DMS79 (cell line): ENCODE data around the gene RANGAP1.
A peak's percentile ranks its signal among the peaks of the same experiment; 100 is the strongest.

ENCODE experiments used
- DNase-seq: peaks from one replicate; lab custom pipeline; 2025; lab: John Stamatoyannopoulos, UW

Gene RANGAP1, protein sequence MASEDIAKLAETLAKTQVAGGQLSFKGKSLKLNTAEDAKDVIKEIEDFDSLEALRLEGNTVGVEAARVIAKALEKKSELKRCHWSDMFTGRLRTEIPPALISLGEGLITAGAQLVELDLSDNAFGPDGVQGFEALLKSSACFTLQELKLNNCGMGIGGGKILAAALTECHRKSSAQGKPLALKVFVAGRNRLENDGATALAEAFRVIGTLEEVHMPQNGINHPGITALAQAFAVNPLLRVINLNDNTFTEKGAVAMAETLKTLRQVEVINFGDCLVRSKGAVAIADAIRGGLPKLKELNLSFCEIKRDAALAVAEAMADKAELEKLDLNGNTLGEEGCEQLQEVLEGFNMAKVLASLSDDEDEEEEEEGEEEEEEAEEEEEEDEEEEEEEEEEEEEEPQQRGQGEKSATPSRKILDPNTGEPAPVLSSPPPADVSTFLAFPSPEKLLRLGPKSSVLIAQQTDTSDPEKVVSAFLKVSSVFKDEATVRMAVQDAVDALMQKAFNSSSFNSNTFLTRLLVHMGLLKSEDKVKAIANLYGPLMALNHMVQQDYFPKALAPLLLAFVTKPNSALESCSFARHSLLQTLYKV

DNA sequence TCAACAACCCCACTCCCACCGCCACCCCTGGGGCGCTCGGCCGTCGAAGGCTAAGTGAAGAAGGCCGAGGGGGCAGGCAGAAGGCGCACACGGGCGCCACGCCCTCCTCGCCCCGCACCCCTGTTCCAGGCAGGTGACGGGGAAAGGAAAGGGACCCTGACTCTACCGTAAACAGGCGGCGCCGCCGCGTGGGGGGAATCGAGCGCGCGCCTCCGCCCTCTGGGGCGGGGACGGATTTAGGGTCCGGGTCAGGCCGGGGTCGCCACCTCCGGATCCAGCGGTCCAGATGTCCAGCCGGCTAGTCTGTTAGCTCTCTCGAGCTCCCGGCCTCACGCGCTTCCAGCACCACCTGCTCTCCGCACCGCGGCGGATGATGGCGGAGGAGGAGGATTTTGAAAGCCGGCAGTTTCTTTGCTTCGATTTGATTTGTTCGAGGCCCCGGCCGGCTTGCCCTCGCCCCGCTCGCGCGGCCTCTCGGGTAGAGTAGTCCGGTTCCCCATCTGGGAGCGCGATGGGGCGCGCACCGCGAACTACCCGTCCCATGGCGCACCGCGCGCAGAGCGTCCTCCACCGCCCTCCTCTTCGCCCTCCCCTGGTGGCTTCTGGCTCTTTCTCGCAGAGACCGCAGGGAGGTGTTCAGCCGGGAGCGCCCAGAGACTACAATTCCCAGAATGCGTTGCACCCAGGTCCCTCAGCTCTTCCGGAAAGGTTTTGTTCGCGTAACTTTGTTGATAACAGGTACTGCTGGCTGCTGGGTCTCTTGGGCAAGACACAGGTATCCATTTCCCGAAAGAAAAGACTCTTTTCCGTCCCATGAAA, at the start of gene RANGAP1:
Gene RANGAP1, minus strand, starts transcription at position 368 of the 819 bp plus-strand sequence. CDS start 5,143 bp downstream, outside the sequence.
- DNase-seq = peak; percentile 91

DNA sequence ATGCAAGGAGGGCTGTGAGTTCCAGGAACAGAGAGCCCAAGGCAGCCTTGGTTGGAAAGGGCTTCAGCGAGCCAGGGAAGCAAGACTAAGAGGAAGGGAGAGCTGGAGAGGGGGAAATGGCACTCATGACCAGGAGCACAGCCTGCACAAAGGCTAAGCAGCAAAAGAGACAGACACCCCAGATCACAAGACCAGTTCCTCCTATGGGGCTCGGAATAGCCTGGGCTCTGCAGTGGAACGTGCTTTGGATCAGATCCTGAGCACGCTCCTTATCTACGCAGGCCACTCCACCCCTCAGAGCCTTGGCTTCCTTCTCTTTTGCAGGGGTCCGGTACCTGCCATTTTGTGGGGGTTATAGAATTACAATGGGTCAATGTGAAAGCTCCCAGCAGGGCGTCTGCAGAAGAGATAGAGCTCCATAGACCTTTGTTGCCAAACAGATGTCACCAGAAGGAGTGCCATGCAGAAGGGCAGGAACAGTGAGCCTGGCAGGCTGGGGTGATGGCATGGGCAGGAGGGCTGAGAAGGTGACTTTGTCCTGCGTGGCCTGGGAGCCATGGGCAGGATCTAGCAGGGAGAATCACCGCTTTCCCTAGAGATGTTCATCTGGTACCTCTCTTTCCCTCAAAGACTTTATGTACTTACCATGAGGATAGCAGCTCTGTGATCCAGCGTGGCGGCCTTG, 49.1 kb upstream of the RANGAP1 start:
- DNase-seq = no peak

DNA sequence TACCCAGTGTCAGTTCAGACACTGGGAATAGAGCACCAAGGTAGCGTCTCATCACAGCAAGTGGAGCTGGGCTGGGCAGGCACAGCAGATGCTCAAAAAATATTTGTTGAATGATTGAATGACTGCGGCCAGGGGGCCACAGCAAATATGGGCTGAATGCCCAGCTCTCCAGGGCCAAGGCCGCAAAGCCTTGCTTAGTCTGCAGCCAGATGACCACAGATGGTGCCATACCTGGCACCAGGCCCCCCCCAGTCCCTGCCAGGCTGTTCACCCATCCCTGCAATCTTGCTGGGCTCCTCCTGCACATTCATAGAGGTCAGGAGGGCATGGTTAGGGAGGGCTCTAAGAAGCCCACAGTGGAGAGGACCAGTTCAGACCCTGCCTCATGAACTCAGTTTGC, 48.2 kb upstream of the RANGAP1 start:
- DNase-seq = no peak

DNA sequence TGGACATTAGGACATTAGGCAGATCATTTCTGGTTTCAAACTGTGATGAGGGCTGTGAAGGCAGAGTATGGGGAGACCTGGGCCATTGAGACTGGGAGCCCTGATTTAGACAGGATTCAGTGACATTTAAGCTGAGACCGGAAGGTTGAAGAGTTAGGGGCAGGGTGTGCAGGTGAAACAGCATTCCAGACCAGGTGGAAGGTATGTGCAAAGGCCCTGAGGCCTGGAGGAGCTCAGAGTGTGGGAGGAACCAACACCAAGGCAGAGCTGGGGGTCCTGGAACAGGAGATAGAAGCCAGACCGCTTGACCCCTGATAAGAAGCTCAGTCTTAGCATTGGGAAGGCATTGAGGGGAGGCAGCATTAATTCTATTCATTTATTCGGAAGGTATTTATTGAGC, 47.8 kb upstream of the RANGAP1 start:
- DNase-seq = no peak

DNA sequence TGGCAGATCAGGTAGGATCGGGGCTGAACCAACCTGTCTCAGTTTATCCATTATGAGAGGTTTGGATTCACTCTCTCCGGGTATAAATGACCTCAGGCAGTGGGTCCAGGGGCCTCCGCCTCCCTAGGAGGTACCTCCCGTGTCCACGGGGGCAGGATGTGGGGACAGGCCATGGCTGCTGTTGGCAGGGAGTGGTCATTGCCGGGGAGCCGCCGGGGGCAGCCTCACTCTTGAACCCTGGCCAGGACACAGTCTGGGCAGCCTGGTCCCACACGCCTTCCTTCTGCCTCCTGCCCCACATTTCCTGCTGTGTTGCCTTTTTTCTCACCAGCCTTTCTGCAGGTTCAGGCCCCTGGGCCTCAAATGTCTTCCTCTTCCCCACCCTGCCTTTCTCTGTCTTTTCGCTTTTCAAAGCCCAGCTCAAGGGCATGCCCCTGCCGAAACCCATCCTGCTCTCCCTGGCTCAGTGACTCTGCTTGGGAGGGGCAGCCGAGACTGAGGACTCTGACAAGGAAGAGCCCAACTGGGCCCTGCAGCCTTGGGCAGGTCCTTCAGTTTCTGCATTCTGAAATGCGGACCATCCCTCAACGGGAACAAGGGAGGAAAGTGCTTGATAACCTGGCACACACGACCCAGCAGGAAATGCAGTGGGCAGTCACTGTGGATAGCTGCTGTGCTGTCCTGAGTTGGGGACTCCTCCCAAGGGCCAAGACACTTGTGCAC, 46.4 kb upstream of the RANGAP1 start:
- no peak for DNase-seq

DNA sequence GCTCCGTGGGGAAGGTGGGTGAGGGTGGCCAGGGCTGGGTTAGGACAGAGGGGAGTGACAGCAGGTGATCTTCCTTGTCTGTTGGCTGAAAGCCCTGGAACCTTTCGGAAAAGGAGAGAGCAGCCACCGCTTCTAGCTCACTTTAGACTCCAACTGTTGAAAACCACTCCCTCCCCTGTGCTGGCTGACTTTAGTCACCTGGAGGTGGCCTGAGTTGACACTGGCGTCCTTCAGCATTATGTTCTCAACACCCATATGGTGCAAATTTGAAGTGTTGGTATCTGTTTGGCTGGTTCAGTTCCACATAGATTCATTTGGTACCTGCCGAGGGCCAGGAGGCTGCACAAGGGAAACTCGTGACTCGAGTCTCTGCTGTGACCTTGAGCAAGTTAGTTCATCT, 44.2 kb upstream of the RANGAP1 start:
- no peak for DNase-seq

DNA sequence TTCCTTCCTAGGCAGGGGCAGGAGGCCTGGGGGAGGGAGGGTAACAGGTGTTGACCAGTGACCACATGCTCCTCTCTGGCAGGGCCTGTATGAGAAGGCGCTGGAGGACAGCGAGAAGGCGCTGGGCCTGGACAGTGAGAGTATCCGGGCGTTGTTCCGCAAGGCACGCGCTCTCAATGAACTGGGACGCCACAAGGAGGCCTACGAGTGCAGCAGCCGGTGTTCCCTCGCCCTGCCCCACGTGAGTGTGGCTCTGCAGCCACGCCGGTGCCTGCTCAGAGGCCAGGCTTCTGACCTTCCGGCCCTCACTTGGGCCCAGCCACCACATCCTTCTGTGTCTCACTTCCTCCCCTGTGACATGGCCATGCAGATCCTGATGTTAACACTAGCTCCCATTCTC, 41.1 kb upstream of the RANGAP1 start:
- no peak for DNase-seq

DNA sequence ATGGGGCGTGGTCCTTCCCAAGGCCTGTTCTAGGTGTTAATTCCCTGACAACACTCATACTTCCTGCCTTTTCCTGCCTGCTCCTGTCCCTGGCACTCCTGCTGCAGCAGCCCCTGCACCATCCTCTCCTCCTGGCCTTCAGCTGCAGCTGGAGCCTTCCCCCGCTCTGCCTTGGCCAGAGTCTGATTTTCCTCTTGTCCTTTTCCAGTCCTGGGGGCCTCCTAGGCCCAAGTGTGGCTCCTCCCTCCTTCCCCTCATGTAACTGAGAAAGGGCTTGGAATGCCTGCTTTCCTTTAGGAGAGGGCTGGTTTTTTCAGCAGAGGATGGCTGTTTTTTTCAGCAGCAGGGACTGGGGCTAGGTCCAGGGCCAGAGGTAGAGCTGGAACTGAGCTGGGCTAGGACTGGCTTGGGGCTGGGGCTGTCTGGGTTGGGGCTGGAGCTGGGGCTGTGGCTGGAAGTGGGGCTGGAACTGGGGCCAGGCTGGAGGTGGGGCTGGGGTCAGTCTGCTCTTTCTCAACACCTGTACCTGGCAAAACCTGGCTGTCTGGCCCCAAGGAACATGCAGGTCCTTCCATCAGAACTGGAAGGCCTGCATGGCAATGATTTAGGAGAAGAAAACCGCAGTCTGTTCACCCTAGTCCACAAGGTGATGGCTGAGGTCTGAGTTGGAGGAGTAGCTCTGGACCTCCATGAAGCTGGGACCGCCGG, 39.0 kb upstream of the RANGAP1 start:
- DNase-seq = no peak

DNA sequence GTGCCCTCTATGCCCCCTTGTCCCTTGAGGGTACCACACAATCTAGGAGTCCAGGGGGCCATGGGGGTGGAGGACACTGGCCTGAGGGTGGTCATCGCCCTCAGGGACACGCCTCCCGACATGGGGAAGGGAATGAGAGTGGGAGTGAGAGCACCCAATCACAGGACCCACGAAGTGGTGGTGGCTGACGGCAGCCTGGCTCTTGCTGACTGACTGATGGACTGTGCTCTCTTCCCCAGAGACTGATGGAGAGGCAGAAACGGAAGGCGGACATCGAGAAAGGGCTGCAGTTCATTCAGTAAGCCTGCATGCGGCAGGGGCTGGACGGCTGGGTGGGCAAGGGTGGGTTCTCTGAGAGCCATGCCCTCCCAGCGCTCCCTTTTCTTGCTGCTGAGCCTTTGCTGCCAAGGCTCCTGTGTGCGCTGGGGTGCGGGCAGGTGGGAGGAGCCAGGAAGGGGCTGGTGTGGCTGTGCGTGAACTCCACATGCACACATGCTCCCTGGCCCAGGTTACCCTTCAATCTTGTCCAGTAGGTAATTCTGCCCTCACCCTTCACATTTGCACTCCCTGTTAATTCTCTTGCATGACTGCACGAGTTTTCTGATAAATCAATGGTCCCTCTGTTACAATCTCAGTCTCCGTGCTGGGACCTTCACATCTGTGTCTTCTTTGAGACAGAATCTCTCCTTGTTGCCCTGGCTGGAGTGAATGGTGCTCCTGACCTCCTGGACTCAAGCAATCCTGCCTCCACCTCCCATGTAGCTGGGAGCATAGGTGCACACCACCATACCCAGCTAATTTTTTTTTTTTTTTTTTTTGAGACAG, 34.6 kb upstream of the RANGAP1 start:
- no peak for DNase-seq

DNA sequence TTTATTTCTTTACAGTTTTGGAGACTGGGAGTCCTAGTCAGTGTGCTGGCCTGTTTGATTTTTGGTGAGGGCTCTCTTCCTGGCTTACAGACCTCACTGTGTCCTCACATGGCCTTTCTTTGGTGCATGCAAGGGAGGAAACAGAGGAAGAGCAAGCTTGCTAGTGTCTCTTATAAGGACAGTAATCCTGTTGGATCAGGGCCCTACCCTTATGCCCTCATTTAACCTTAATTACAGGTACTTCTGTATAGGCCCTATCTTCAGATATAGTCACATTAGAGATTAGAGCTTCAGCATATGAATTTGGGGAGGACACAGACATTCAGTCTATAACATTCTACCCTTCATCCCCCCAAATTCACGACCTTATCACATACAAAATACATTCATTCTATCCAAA, 29.6 kb upstream of the RANGAP1 start:
- no peak for DNase-seq

DNA sequence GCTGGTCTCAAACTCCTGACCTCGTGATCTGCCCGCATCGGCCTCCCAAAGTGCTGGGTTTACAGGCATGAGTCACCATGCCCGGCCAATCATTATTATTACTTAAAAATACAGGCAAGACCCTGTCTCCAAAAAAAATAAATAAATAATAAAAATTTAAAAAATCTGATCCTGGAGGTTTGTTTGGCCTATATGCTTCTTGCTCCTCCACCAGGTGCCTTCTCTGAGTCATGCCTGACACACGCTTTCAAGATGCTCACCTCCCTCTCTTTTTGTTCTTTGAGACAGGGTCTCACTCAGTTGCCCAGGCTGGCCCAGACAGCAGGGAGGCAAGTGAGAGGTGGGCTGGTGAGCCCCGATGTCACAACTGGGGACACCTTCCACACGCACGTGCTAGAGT, 28.8 kb upstream of the RANGAP1 start:
- no peak for DNase-seq

DNA sequence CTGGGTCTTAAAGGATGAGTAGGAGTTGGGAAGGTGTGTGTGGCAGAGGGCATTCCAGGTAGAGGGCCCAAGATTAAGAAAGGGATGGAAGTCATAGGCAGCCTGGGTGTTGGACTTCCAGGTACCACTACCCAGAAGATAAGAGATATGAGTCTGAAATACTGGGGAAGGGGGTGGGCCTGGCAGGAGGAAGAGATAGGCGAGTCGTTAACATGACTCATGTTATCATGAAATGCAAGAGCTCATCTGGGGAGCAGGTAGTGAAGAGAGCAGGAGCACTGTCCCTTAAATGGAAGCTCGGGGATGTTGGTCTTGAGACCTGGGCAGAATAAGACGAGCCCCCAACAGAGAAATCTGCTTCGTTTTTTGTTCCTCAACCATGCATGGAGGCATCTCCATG, 25.5 kb upstream of the RANGAP1 start:
- no peak for DNase-seq

DNA sequence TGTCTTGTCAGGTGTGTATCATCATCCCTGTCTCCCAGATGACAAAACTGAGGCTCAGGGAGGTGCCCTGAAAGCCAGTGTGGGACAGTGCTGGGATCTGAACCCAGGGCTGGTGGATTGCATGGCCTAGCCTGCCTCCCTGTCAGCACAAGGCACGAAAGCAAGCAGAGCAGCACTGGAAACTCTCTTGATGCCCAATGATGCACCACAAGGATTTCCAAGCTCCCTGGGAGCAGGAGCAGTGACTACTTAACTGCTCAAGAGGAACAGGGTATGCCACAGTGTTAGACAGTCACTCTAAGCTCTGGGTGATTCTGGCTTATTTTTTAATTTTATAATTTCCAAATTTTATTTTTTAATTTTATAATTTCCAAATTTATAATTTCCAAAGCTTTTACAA, 24.3 kb upstream of the RANGAP1 start:
- DNase-seq = no peak

DNA sequence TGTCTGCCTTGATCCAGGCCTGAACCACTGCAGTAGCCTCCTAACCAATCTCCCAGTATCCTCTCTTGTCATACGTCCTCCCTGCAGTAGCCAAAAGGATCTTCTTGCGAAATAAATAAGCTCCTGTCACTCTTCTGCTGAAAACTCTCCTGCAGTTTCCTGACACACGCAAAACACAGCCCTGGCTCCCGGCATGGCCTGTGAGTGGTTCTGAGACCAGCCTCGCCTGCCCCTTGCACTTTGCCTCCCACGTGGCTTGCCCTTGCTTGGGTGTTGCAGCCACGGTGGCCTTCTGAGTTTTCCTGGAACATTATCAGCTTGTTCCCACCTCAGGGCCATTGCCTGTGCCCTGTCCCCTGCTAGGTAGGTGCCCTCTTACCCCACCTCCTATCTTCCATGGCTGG, 22.6 kb upstream of the RANGAP1 start:
- DNase-seq = no peak

DNA sequence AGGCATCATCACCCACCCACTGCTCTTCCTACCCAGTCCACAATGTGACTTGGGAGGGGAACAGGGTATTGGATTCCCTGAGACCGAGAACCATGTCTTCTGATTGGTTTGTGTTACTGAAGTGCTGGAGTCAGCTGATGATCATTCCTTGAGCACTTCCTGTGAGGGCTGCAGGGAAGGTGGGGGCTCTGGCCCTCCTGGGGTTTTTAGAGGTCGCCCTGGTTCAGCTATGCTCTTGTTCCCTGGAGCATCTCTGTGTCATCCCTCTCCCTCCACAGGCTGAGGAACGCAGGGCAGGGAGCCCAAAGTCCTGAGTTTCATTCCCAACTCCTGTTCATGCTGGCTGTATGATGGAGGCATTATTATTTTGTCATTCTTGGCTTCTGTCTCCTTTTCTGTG, 22.1 kb upstream of the RANGAP1 start:
- DNase-seq = no peak

DNA sequence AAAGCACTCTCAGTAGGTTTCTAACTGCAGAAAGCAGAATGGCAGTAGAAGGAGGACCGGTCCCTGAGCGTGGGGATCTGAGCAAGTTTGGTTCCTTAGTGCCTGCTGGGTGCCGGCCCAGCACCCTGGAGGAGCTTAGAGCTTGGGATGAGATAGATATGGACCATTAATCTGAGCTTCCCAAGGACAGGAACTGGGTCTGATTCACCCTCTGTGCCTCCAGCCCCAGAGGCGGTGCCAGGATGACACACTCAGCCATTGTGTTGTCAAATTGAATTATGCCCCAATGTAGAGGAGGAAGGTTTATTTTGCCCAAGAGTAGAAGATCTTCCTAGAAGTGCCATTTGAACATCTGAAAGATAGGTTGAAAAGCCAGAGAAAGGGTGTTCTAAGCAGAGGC, 19.7 kb upstream of the RANGAP1 start:
- DNase-seq = no peak

DNA sequence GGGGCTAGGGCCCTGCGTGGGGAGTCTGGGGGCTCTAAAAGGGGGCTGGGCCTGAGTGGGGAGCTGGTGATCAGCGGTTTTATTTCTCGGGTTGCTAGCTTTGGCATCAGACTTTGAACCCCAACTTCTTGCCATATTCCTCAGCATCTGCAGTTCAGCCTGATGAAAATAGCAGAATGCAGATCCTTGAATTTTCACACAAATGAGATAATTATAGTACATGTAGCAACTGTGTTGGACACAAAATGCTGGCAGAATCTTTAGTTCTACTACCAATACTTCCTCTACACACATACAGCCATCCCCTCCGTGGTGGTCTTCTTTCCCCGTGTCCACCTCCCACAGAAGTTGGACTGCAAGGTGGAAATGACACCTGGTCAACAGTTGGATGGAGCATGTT, 16.8 kb upstream of the RANGAP1 start:
- no peak for DNase-seq

DNA sequence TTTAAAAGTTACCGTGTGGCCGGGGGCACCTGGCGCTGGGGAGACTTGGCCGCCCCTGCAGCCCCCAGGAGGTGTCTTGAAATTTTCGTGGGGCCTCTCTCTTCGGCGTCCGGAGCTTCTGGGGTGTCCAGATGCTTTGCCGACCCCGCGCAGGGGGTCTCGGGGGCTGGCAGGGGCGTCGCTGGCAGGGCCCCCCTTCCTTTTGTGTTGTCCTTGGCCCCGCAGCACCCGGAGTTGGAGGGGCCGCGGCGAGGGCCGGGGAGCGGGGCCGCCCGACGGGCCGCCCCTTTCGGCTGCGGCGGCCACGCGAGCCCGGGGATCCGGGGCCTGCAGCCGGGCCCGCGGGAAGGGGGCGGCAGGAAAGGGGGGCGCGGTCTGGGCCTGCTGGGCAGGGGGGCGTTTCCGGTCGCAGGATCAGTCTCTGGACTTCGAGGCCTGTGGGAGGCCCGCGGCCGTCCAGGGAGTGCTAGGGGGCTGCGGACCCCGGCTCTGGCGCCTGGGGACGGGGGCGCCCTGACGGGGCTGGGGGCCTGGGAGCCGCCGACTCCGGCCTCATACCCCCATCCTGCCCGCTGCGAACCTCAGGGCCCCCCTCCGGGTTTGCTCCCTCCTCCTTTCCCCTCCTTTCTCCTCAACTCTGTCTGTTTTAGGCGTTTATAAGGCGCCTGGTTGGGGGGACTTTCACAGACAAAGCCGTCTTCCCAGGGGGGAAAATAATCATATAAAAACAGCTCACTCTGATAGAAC, 16.2 kb upstream of the RANGAP1 start:
- DNase-seq = no peak
